ENCODE data around the gene RPLP1. TPM values are rescaled to one million over a fixed set of nuclear protein-coding genes. Genes with fewer than 3 reads are reported as not detected.

The RPLP1 gene
- total RNA-seq, 4 donors from 2014 or later = 623 to 1,424 (median 1,017) TPM

GRCh38 chr15:69497076-69497475 lies 44.5 kb downstream of the RPLP1 start:
- DNase-seq (ENCODE audit: low spot score in 2 of 2) = peak in 1 of 2 donors; percentile 44
- Histone ChIP-seq H3K4me1 (no peaks in the 10 kb centered on the region), H3K27me3 (no peaks in the 10 kb centered on the region), H3K36me3 (no peaks in the 10 kb centered on the region), H3K9me3 (no peaks in the 10 kb centered on the region), H3K27ac (no peak overlapping the region), H3K4me3 (no peak overlapping the region)
- WGBS = 90% methylated on average over 1 of the region's 1 CpG
- TF ChIP-seq POLR2AphosphoS5 (IDR thresholded peaks at IDR 0.05) = no peak

GRCh38 chr15:69497667-69498066 lies 45.0 kb downstream of the RPLP1 start:
- 82% methylated on average over 1 of the region's 1 CpG for WGBS
- Histone ChIP-seq H3K27ac (no peak overlapping the region), H3K9me3 (no peaks in the 10 kb centered on the region), H3K27me3 (no peaks in the 10 kb centered on the region), H3K4me3 (no peak overlapping the region), H3K4me1 (no peaks in the 10 kb centered on the region), H3K36me3 (no peaks in the 10 kb centered on the region)
- no peak for TF ChIP-seq EP300 (IDR thresholded peaks at IDR 0.05)
- TF ChIP-seq CTCF (IDR thresholded peaks at IDR 0.05) = no peak
- no peak for TF ChIP-seq POLR2A (IDR thresholded peaks at IDR 0.05)
- no peak for TF ChIP-seq POLR2AphosphoS5 (IDR thresholded peaks at IDR 0.05)
- DNase-seq (ENCODE audit: low spot score in 2 of 2) = peak in 1 of 2 donors; percentile 38

GRCh38 chr15:69498282-69498681 lies 45.7 kb downstream of the RPLP1 start:
- no peak for TF ChIP-seq POLR2AphosphoS5 (IDR thresholded peaks at IDR 0.05)
- no peak for TF ChIP-seq CTCF (IDR thresholded peaks at IDR 0.05)
- no peak for TF ChIP-seq EP300 (IDR thresholded peaks at IDR 0.05)
- TF ChIP-seq POLR2A (IDR thresholded peaks at IDR 0.05) = no peak
- Histone ChIP-seq H3K4me3 (no peak overlapping the region), H3K27me3 (no peaks in the 10 kb centered on the region), H3K9me3 (no peaks in the 10 kb centered on the region), H3K36me3 (no peaks in the 10 kb centered on the region), H3K4me1 (no peaks in the 10 kb centered on the region), H3K27ac (no peak overlapping the region)
- DNase-seq (ENCODE audit: low spot score in 2 of 2) = peak in 1 of 2 donors; percentile 38
- 92% methylated on average over 15 of the region's 15 CpGs for WGBS

GRCh38 chr15:69498987-69499386 lies 46.4 kb downstream of the RPLP1 start:
- TF ChIP-seq CTCF (IDR thresholded peaks at IDR 0.05) (no peak), POLR2A (IDR thresholded peaks at IDR 0.05) (no peak), POLR2AphosphoS5 (IDR thresholded peaks at IDR 0.05) (no peak)
- no peaks in the 10 kb centered on the region for H3K4me1 ChIP-seq
- no peak overlapping the region for H3K4me3 ChIP-seq
- DNase-seq (ENCODE audit: low spot score in 2 of 2) = peak in 1 of 2 donors; percentile 41
- H3K9me3 ChIP-seq = no peaks in the 10 kb centered on the region
- no peaks in the 10 kb centered on the region for H3K36me3 ChIP-seq
- no peaks in the 10 kb centered on the region for H3K27me3 ChIP-seq
- H3K27ac ChIP-seq = no peak overlapping the region
- 93% methylated on average over 6 of the region's 6 CpGs for WGBS

- H3K4me1 ChIP-seq = no peaks in the 10 kb centered on the region
- WGBS = 92% methylated on average over 14 of the region's 14 CpGs
Observed at GRCh38 chr15:69499521-69500211, 47.0 kb downstream of the RPLP1 start.

More at GRCh38 chr15:69499521-69500211, 47.0 kb downstream of the RPLP1 start:
- Histone ChIP-seq H3K27me3 (no peaks in the 10 kb centered on the region), H3K9me3 (no peaks in the 10 kb centered on the region), H3K4me3 (no peak overlapping the region), H3K27ac (no peak overlapping the region), H3K36me3 (no peaks in the 10 kb centered on the region)
- DNase-seq (ENCODE audit: low spot score in 2 of 2) = peak in 1 of 2 donors; percentile 49
- TF ChIP-seq POLR2A (IDR thresholded peaks at IDR 0.05) = no peak
- TF ChIP-seq EP300 (IDR thresholded peaks at IDR 0.05) = no peak
- no peak for TF ChIP-seq POLR2AphosphoS5 (IDR thresholded peaks at IDR 0.05)
- no peak for TF ChIP-seq CTCF (IDR thresholded peaks at IDR 0.05)
